Right forelimb (tissue), 1 donor: ENCODE data around the gene UBE2S.
A peak's percentile ranks its signal among the peaks of the same experiment; 100 is the strongest.

Experiments
- DNase-seq: peaks from one replicate; pipeline ENCODE4 v3.0.0-alpha.2; 2018

UBE2S gene

DNA sequence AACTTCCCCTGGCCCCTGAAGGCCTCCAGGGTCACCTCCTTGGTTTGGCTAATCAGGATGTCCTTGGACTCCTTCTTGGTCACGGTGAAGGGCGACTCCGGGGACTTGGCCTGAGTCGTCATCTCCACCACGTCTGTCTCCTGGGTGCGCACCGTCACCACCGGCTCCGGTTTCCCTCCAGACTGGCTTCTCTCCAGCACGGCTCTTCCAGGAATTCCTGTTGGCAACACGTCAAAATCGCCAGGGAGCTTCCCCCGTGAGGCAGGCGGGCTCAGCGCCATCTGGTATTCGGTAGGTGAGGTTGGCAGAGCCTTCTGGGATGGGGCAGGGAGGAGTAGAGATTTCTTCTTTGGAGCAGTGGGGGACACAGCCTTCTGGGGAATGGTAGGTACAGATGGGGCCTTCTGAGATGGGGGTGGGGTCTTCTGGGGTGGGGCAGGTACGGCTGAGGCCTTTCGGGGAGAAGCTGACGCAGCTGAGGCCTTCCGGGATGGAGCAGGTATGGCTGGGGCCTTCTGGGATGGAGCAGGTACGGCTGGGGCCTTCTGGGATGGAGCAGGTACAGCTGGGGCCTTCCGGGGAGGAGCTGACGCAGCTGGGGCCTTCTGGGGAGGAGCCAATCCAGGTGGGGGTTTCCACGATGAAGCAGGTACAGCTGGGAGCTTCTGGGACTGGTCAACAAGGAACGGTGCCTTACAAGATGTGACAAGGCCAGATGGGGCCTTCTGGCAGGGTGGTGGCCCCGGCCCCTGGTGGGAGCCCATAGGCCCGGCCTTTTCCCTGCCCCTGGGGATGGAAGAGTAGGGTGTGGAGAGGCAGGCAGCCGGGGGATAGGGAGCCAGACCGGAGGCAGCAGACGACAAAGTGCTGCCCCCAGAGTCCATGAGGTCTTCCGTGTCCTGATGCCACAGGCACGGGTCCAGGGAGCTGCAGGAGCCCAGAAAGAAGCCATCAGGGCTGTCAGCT lies 48.4 kb downstream of the UBE2S start:
- DNase-seq = no peak

DNA sequence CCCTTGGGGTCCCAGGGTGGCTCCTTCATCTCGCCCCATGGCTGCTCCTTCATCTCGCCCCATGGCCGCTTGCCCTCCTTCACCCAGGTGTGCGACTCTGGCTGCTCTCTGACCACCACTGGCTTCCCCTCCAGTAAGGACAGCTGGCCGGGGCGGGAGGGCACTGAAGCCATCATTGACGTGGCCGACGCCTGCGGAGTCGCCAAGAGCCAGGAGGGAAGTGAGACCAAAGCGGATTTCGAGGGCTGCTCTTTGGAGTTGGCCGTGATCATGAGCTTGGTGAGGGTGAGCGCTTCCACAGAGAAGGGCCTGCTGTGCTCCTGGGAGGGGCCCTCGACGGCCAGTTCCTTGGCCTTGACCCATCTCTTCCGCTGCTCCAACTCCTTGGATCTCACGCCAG lies 49.1 kb downstream of the UBE2S start:
- DNase-seq = no peak

DNA sequence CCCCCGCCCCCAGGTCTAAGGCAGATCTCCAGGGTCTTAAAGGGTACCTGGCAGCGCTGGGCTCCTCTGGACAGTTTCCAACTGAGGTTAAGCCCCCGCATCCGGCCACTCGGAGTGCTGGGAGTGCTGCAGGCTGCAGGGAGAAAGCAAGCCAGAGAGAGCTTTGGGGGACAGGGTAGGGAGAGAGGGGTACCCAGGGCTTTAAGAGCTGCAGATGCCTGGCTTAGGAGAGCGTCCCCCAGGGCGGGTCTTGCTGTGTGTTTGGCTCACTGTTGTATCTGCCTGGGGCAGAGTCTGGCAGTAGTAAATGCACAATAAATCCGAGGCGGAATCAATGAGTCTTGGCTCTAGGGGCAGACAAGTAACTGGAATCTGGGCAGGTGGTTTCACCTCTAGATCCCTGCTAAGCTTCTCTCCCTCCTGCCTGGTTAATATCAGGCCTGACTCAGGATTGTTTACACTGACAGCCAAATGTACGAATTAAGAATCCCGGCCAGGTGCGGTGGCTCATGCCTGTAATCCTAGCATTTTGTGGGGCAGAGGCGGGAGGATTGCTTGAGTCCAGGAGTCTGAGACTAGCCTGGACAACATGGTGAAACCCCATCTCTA lies 52.3 kb downstream of the UBE2S start:
- DNase-seq = no peak

DNA sequence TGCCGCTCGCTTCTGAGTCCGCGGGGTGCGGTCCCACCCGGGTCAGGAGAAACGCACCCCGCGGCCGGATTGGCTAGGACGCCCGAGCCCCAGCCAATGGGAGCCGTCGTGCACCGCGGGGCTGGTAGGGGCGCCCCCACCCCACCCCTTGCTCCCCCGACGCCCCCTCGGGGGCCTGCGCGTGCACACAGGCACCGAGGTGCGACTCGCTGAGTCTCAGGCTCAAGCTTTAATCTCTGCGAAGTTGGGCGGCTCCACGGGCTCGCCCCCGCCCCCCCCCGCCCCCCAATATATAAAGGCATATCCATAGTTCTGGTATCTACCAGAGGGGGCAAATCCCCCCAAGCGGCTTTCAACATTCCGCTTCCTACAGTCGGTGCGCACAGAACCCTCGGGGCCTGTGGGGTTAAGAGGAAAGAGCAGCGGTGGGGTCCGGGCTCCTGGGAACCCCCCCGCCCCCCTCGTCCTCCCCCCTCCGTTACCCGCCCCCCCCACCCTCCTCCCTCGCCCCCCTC lies 52.8 kb downstream of the UBE2S start, which contains the start of gene COX6B2:
Gene COX6B2, minus strand, starts transcription at position 22 of the 515 bp plus-strand sequence. CDS start 198 bp downstream, outside the sequence.
- DNase-seq = no peak

DNA sequence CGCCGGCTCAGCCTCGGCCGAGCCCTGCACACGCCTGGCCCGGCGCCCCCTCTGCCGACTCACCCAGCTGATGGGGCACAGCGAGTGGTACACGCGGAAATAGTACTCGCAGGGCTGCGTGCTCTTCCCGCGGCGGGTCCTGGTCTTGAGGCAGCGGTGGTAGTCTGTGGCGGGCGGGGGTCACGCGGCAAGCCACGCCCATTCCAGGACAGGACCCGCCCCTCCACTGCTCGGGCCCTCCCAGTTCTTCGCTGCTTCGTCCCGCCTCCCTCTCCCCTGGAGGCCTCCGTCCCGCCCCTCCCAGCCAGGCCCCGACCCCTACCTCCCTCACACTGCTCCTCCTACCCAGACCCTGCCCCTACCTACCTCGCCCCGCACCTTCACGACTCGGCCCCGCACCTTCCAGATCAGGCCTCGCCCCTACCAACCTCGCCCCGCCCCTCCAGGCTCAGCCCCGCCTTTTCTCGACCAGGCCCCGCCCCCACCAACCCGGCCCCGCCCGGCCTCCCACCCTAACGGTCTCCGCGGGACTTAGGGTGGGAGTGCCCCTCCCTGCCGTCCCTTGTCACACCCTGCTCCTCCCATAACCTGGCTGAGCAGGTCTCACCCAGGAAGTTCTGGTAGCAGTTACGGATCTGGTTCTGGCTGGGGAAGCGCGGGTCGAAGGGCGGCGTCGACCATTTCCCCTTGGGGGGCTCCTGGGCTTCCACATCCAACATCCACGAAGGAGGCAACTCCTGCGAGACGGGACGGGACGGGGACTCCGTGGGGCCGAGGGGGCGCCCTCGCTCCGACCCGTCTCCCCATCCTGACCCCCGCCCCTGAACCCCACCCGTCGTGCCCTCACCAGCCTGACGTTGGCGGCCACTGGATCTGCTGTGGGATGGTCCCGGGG lies 53.5 kb downstream of the UBE2S start:
- DNase-seq = no peak

DNA sequence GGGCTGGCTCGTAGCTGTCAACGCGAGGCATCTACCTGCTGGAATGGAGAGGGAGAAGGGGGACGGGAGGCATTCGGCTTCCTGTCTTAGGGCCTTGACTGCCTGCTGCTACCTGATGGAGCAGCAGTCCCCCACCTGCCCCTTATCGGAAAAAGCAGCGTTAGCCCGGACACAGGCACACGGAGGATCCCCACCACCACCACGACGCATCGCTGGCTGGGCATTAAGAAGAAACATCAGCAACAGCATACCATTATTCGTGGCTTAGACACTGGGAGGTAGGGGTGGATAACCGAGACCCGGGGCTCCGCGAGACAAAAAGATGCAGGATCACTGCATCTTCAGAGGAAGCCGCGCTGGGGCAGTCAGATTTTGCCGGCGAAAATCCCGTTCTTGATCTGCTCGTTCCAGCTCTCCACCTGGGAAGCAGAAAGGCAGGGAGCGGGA lies 54.2 kb downstream of the UBE2S start:
- no peak for DNase-seq

DNA sequence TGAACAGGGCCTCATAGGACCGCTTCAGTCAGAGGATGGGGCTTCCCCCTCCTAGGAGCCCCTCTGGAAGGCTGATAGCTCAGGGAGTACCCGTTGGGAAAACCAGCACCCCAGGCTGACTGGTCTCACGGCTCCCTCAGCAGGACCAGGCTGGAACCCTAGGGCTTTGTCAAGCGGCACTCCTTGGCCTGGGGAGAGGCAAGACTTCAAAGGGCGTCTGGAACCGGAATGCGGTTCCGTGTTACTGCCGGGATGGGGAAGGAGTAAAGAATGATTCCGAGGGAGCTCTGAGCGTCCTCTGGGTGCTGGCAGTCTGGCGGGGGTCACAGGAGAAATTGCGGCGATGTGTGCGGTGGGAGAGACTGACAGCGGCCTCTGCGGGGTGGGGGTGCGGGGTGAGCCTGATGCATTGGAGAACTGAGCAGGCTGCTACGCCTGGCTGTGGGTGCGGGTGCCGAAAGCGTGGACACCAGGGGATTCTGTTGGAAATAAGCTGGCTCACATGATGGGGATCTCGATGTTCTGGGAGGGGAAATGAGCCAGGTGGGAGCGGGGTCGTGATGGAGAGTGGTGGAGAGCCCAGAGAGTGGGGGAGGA lies 54.9 kb downstream of the UBE2S start:
- no peak for DNase-seq

DNA sequence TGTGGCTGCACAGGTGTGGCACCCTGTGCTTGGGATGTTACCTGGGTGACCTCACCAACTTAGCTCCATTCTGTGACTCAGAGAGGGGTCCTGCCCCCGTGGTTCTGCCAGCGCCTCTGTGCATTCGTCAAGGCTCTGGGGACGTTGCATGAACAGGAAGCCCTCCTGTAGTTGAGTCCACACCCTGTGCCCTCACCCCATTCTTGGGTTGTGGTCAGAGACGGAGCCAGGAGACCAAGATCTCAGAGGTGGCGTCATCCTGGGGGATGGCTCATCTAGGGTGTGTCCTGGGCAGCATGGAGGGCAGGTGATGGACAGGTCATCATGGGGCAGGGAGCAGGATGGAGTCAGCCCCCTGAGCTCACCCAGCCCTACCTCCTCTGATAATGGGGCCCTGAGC lies 55.5 kb downstream of the UBE2S start:
- DNase-seq = no peak

DNA sequence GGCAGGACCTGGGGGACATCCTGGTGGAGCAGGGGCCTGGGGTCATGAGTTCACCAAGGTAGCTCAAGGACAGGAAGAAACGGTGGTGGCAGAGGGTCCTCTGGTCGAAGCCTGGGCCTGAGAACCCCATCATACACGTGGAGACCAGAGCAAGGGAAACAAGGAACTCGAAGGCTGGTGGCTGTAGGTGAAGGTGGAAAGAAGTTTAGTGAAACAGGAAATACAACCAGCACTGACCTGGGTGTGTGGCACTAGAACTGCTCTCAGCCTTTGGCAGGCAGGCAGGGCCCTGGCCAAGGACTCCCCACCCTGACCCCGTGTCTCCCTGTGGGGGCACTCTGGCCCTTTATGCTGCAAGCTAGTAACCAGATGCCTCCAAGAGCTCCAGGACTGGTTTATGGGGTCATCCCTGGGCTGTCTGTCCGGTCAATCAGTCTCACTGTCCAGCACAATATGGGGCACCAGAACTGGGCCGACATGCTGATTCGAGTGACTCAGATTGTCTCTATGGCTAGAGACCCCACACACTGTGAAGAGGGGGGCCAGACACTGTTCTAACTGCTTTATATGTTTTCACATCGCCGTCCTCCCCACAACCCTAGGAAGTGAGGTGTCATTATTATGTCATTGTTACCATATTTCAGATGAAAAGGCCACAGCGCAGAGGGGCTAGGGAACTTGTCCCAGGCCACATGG lies 56.8 kb downstream of the UBE2S start:
- peak; percentile 31 for DNase-seq
